HG03175 (cell line): ENCODE data around the gene DMRTB1.
"Not testable (repeated sequence)": the region's sequence is repeated elsewhere in the genome, so short reads cannot be mapped to it uniquely, and the experiment has no call there.

ENCODE experiments used
- ATAC-seq: cut with Tn5 transposase; IDR thresholded peaks from one replicate; pipeline ENCODE4 v1.9.1; 2021; ENCODE audit warnings: mild to moderate bottlenecking, moderate library complexity; ENCODE audit not compliant: unreplicated experiment

DMRTB1 gene

DNA sequence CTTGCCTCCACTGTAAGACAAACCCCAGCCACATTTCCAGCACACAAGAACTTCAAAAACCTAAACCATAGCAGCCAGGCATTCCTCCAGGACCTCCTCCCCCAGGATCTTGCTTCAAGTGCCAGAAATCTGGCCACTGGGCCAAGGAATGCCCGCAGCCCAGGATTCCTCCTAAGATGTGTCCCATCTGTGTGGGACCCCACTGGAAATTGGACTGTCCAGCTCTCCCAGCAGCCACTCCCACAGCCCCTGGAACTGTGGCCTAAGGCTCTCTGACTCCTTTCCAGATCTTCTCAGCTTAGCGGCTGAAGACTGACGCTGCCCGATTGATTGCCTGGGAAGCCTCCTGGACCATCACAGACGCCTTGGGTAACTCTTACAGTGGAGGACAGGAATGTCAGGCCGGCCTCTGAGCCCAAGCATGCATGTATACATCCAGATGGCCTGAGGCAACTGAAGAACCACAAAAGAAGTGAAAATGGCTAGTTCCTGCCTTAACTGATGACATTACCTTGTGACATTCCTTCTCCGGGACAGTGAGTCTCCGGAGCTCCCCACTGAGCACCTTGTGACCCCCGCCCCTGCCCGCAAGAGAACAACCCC, 24.7 kb upstream of the DMRTB1 start:
- ATAC-seq, result not testable (repeated sequence)

- no peak for ATAC-seq
These were observed 24.0 kb upstream of the DMRTB1 start for GRCh38 chr1:53435151-53435550.

- ATAC-seq, result no peak
These were observed 20.5 kb upstream of the DMRTB1 start for GRCh38 chr1:53438427-53439336.

DNA sequence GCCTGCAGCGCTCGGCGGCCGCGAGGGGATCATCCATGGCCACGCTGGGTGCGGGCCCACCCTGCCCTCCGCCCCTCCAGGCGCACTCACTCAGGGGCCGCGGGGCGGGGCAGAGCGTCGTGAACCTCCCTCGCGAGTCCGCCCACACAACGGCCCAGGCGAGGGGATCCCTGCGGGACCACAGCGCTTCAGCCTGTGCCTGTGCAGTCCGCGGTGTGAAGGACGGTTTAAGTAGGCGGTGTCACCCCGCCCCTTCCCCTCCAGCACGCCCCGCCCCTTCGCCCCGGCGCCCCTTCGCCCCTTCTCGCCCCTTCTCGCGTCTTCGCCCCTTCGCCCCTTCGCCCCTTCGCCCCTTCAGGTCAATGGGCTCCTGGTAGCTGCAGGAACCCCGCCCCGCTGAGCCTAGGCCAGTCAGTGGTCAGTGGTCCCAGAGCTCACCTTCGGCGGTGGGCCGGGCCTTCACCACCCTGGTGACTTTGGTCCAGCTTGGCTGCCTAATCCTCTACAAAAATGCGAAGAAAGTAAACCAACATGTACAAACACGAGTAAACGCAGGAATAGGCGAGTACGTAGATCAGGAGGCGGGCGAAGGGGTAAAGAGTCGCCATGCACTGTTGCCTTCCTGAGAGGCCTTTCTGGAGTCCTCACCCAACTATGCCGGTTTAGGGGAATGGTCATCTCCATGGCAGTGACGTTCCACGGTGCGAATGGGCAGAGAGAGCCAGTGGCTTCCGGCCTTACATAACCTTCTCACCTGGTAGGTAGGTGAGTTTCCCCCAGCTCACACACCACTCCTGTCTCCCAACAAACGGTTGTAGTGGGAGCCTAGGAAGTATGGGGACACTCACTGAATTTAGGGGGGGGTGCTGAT, 19.6 kb upstream of the DMRTB1 start:
- no peak for ATAC-seq

- no peak for ATAC-seq
These were observed 18.6 kb upstream of the DMRTB1 start for GRCh38 chr1:53440633-53441032.

- ATAC-seq, result no peak
These were observed 16.9 kb upstream of the DMRTB1 start for GRCh38 chr1:53442299-53442698.

DNA sequence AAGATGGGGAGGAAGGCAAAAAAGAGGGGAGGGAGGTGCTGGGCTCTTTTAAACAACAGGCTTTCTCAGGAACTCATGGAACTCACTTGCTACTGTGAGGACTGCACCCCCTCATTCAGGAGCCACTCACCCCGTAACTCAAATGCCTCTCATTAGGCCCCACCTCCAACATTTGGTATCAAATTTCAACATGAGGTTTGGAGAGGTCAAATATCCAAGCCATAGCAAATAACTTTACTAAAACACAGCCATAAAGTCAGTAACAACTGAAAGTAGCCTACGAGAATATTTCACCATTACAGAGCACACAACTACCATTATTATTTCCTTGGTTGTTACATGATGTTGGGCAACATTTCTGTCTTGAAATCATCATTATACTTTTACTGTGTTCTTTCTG, 13.1 kb upstream of the DMRTB1 start:
- ATAC-seq, result no peak

GRCh38 chr1:53447413-53447812, 11.8 kb upstream of the DMRTB1 start:
- ATAC-seq, result no peak

GRCh38 chr1:53448241-53448841, 10.9 kb upstream of the DMRTB1 start:
- no peak for ATAC-seq

GRCh38 chr1:53449021-53449420, 10.2 kb upstream of the DMRTB1 start:
- ATAC-seq, result no peak

DNA sequence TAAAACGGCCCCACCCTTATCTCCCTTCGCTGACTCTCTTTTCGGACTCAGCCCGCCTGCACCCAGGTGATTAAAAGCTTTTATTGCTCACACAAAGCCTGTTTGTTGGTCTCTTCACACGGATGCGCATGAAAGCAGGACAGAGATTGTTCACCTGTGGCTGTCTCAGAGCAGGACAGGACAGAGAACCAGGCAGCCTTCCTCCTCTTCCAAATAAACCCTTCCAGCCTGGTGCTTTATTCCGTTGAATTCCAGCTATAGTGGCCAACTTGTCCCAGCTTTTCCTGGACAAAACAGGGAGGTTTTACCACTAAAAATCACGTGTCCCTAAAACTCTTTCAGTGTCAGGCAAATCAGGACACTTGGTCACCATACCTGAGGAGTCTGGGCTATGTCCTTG, 9.5 kb upstream of the DMRTB1 start:
- ATAC-seq, result no peak

DNA sequence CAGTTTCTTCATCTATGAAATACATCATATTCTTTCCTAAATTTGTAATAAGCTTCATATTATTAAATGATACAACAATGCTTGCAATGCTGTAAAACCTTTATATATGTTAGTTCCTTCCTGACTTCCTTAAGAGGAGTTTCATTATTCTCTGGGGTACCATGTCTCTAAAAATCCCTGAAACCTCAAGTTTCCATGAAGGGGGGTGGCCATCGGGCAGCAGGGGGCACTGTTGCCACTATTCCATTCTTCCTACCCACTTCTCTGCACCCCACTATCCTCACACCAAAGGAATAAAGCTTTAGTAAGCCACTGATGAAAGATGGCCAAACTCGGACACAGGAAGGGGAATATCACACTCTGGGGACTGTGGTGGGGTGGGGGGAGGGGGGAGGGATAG, 9.0 kb upstream of the DMRTB1 start:
- ATAC-seq, result no peak

- ATAC-seq, result no peak
These were observed 5.2 kb upstream of the DMRTB1 start for GRCh38 chr1:53454019-53454418.

GRCh38 chr1:53455364-53455991, 3.7 kb upstream of the DMRTB1 start:
- ATAC-seq, result no peak

GRCh38 chr1:53458634-53459033, 565 bp upstream of the DMRTB1 start:
- no peak for ATAC-seq

- ATAC-seq, result no peak
These were observed 1.0 kb downstream of the DMRTB1 start for GRCh38 chr1:53460211-53460634.

DNA sequence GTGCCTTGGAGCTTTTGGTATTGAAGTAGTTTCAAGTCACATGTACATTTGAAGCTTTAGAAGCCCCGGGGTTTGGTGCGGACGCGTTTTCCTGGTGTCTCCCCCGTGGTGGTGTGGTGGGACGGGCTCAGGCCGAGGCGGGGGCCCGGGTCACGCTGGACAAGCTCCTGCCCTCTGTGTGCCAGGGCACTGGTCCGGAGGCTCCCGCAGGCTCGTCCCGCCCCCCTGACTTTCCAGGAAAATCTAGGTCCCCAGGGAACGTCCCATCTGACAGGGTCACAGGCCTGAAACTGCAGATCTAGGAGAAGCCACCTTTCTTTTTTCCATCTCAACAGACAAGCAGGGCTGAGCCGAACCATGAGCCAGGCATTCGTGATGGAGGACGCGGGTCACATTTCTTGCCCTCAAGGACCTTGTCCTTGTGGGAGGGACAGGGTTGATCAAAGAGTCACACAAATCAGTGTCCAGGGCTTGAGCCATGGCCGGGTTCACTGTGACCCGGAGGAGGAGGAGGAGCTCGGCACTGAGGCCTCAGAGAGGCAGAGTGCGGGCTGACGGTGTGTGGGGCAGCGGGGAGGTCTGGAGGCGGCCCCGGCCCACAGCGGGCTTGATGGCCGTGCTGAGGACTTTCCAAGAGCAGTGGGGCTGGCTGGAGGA, 1.6 kb downstream of the DMRTB1 start:
- ATAC-seq, result no peak

GRCh38 chr1:53461323-53462044, 2.3 kb downstream of the DMRTB1 start:
- no peak for ATAC-seq

DNA sequence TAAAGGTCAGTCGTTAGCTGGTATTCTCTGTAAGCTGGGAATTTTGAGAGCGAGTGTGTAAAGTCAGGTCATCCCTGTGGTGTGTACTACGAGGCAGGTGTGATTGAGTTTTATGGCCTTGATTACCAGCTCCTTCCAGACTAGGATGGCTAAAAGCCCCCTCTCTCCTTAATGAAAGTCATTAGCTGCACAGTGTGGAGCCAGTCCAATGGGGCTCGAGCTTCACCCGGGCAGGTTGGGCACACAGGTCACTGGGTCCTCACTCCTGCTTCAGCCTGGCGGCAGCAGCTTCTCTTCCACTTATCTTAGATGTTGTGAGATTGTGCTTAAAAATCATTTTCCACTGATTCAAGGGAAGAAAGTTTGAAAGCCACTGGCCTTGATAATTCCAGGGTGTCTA, 3.0 kb downstream of the DMRTB1 start:
- ATAC-seq, result no peak
